Endodermal cell (in vitro differentiated cells): Measurements from ENCODE around the gene RPH3AL. TPM values are rescaled to one million over a fixed set of nuclear protein-coding genes. Genes with fewer than 3 reads are reported as not detected.
A peak's percentile ranks its signal among the peaks of the same experiment; 100 is the strongest.

Source experiments
- DNase-seq: peaks from one replicate; pipeline ENCODE4 v3.0.0-alpha.2; 2017
- H3K27ac ChIP-seq: 2 replicates; pipeline ENCODE4 v1.5.1; 2013; ENCODE audit warnings: mild to moderate bottlenecking, low read depth, low read length, moderate library complexity
- H3K27me3 ChIP-seq: 2 replicates; pipeline ENCODE4 v1.6.1; 2013; ENCODE audit warnings: mild to moderate bottlenecking, low read length, moderate library complexity; ENCODE audit not compliant: insufficient read depth, control insufficient read depth, poor library complexity, severe bottlenecking
- H3K36me3 ChIP-seq: 2 replicates; pipeline ENCODE4 v1.7.0; 2013; ENCODE audit warnings: mild to moderate bottlenecking, low read length, moderate library complexity; ENCODE audit not compliant: control insufficient read depth, insufficient read depth
- H3K4me1 ChIP-seq: one replicate; pipeline ENCODE4 v1.7.0; 2013; ENCODE audit warnings: low read length; ENCODE audit not compliant: control insufficient read depth, insufficient read depth
- H3K4me3 ChIP-seq: 2 replicates; pipeline ENCODE4 v1.5.1; 2013; ENCODE audit warnings: mild to moderate bottlenecking, low read length, moderate library complexity
- H3K9ac ChIP-seq: 2 replicates; pipeline ENCODE4 v1.6.1; 2013; ENCODE audit warnings: mild to moderate bottlenecking, low read length, moderate library complexity; ENCODE audit not compliant: poor library complexity, severe bottlenecking; ENCODE audit errors: extremely low read depth
- H3K9me3 ChIP-seq: 2 replicates; pipeline ENCODE4 v1.6.1; 2013; ENCODE audit warnings: mild to moderate bottlenecking, low read length, moderate library complexity; ENCODE audit not compliant: control insufficient read depth
- H3K27ac Mint-ChIP-seq: 2 replicates; pipeline ENCODE4 v1.8.0; 2020; ENCODE audit warnings: mixed read lengths
- H3K27me3 Mint-ChIP-seq: 2 replicates; pipeline ENCODE4 v1.8.0; 2021; ENCODE audit warnings: mild to moderate bottlenecking, mixed read lengths; ENCODE audit not compliant: insufficient read depth
- H3K36me3 Mint-ChIP-seq: 2 replicates; pipeline ENCODE4 v1.8.0; 2020; ENCODE audit warnings: low read depth, mixed read lengths
- H3K4me1 Mint-ChIP-seq: 2 replicates; pipeline ENCODE4 v1.8.0; 2020; ENCODE audit warnings: mixed read lengths
- H3K4me3 Mint-ChIP-seq: 2 replicates; pipeline ENCODE4 v1.8.0; 2020; ENCODE audit warnings: mild to moderate bottlenecking, moderate library complexity, mixed read lengths
- H3K9me3 Mint-ChIP-seq: 2 replicates; pipeline ENCODE4 v1.8.0; 2020; ENCODE audit warnings: mild to moderate bottlenecking, mixed read lengths
- WGBS, 2 experiments: methylation state at CpG; one replicate each; pipeline versions ENCODE4 v1.1.5 to v1.1.7; 2013; ENCODE audit warnings: missing lambda C conversion rate in 2 of 2, mixed read lengths in 1 of 2; ENCODE audit not compliant: insufficient coverage in 1 of 2, insufficient read length in 1 of 2; 5-methylcytosine and 5-hydroxymethylcytosine counted together
- total RNA-seq, 2 donors: library from RNA; stranded (reverse); fragmentation: NEBNext Ultra II Directional in 1 of 2; extraction: Animal tissue kit (Norgen Biotek cat#: 25700) in 1 of 2; gene quantifications; 2 replicates in 1 of 2; 3 replicates in 1 of 2; pipeline ENCODE4 v1.2.1, GENCODE V29; 2021
- TF ChIP-seq, protein P1 (sequence below): fragments of 200-600 bp; sonication (generic); conservative IDR thresholded peaks from 2 replicates; pipeline ENCODE4 v1.5.0; 2021; ENCODE audit warnings: antibody characterized with exemption, mild to moderate bottlenecking

The RPH3AL gene
- total RNA-seq, 2 donors from 2014 or later, result 14.7 to 16.9 TPM

DNA sequence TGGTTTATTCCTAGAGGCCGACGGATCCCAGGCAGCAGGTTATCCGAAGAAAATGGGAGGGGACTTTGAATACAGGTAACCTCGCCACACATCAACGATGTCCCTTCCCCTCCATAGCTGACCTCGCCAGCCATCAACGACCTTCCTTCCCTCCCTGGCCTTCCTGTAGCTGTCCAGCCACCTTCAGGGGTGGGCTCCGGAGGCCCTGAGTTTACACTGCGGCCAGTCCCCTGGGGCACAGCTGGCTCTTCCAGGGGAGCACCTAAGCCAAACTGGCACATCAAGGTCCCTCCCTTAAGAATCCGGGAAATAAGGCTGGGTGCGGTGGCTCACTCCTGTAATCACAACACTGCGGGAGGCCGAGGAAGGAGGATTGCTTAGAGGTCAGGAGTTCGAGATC, 10.1 kb upstream of the RPH3AL start:
- DNase-seq, result no peak
- no peak overlapping the region for H3K4me3 ChIP-seq
- no peak overlapping the region for H3K27ac ChIP-seq
- H3K27me3 Mint-ChIP-seq, result peaks cover under 1% of the 10 kb centered on the region
- H3K9ac ChIP-seq, result no peak overlapping the region
- H3K4me1 Mint-ChIP-seq, result no peaks in the 10 kb centered on the region
- no peaks in the 10 kb centered on the region for H3K36me3 ChIP-seq
- no peaks in the 10 kb centered on the region for H3K4me1 ChIP-seq
- 93 to 94% methylated on average over 8 to 14 of the region's 14 CpGs for WGBS, 2 experiments
- no peaks in the 10 kb centered on the region for H3K27me3 ChIP-seq
- TF ChIP-seq, protein P1, sequence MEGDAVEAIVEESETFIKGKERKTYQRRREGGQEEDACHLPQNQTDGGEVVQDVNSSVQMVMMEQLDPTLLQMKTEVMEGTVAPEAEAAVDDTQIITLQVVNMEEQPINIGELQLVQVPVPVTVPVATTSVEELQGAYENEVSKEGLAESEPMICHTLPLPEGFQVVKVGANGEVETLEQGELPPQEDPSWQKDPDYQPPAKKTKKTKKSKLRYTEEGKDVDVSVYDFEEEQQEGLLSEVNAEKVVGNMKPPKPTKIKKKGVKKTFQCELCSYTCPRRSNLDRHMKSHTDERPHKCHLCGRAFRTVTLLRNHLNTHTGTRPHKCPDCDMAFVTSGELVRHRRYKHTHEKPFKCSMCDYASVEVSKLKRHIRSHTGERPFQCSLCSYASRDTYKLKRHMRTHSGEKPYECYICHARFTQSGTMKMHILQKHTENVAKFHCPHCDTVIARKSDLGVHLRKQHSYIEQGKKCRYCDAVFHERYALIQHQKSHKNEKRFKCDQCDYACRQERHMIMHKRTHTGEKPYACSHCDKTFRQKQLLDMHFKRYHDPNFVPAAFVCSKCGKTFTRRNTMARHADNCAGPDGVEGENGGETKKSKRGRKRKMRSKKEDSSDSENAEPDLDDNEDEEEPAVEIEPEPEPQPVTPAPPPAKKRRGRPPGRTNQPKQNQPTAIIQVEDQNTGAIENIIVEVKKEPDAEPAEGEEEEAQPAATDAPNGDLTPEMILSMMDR, result no peak
- peaks cover 7% of the 10 kb centered on the region for H3K9me3 Mint-ChIP-seq
- H3K9me3 ChIP-seq, result no peaks in the 10 kb centered on the region
- H3K4me3 Mint-ChIP-seq, result no peak overlapping the region
- H3K36me3 Mint-ChIP-seq, result peaks cover 14% of the 10 kb centered on the region
- no peak overlapping the region for H3K27ac Mint-ChIP-seq

DNA sequence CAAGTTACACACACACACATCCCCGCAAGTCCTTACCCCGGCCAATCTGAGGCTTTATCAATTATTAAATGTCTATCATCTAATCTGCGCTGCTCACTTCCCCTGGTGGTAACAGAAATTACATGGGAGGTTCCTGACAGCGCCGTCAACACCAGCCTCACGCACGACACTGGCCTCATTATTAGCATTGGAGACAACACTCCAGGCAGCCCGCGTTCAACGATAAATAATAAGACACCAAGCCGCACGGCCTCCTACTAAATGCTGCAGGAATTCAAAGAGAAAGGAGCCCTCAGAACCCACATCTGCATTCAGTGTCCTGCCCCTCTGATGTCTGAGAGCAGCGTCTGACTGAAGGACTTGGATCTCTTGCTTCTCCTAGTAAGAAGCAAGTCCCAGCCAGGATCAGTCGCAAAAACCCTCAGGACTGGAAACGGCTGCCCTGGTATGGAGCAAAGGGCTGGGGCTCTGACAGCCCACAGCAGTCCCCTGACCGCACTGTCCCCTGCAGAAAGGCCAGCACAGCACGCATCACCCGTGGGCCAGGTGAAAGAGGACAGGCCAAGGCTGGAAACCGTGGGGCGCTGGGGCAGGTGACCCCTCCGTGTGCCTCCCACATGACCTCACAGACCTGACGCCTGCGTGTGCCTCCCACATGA, 7.6 kb upstream of the RPH3AL start:
- Mint-ChIP-seq H3K27me3 (no peaks in the 10 kb centered on the region), H3K36me3 (peaks cover 15% of the 10 kb centered on the region), H3K4me3 (no peak overlapping the region), H3K27ac (no peak overlapping the region), H3K9me3 (peaks cover 19% of the 10 kb centered on the region), H3K4me1 (no peaks in the 10 kb centered on the region)
- peak overlapping the region; percentile 26 for H3K27ac ChIP-seq
- no peak for DNase-seq
- H3K4me3 ChIP-seq, result no peak overlapping the region
- no peaks in the 10 kb centered on the region for H3K9me3 ChIP-seq
- H3K4me1 ChIP-seq, result no peaks in the 10 kb centered on the region
- TF ChIP-seq, protein P1, result no peak
- no peaks in the 10 kb centered on the region for H3K36me3 ChIP-seq
- H3K9ac ChIP-seq, result no peak overlapping the region
- no peaks in the 10 kb centered on the region for H3K27me3 ChIP-seq
- WGBS, 2 experiments, result 78 to 84% methylated on average over 15 to 23 of the region's 23 CpGs

DNA sequence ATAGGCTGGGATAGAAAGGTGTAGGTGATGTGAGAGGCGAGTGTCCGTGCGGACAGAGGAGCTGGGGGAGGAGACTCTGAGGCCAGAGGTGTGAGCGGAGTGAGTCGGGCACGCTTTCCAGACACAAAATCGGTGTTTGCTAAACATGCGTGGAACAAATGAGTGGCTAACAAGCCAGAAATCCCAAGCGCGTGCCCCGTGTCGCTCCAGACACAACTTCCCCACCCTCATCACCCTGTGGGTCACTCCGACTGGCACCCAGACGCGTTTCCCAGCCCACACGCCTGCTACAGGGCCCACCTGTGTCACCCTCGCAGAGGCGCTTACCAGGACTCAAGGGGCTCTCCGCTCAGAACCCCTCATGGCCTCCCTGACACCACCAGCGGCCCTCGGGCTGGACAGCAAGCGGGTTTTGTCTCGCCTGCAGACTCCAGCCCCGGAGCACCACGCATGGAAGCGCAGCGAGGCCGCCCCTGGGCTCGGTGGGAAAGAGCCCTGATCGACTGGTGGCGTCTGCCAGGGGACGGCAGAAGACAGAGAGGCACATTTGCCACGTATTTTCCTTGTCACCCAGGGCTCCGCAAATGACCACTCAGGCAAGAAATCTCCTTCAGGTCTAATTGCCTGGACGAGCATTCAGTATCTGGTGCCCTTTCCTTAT, 6.0 kb upstream of the RPH3AL start:
- Mint-ChIP-seq H3K27me3 (no peaks in the 10 kb centered on the region), H3K9me3 (peaks cover 20% of the 10 kb centered on the region), H3K4me3 (no peak overlapping the region), H3K36me3 (peaks cover 12% of the 10 kb centered on the region), H3K4me1 (no peaks in the 10 kb centered on the region), H3K27ac (no peak overlapping the region)
- Histone ChIP-seq H3K9ac (no peak overlapping the region), H3K36me3 (no peaks in the 10 kb centered on the region), H3K9me3 (no peaks in the 10 kb centered on the region), H3K27ac (no peak overlapping the region), H3K27me3 (no peaks in the 10 kb centered on the region), H3K4me1 (no peaks in the 10 kb centered on the region), H3K4me3 (no peak overlapping the region)
- 91 to 96% methylated on average over 32 to 35 of the region's 35 CpGs for WGBS, 2 experiments
- TF ChIP-seq, protein P1, result no peak
- no peak for DNase-seq
